Fibroblast of lung (primary cell): ENCODE results near the gene PRPH2. TPM values are rescaled to one million over a fixed set of nuclear protein-coding genes. Genes with fewer than 3 reads are reported as not detected.

Experiments used
- DNase-seq, 2 donors: peaks; one replicate each; pipeline versions ENCODE4 v3.0.0 to v3.0.0-alpha.2; 2010; ENCODE audit warnings: low read depth in 2 of 2
- H2AFZ ChIP-seq: 2 replicates; pipeline ENCODE4 v1.5.1; 2012; ENCODE audit warnings: low read length, control low read depth, inconsistent platforms
- H3K27ac ChIP-seq: 2 replicates; pipeline ENCODE4 v1.5.1; 2011; ENCODE audit warnings: low read length, control low read depth; ENCODE audit not compliant: insufficient read depth
- H3K27me3 ChIP-seq: 2 replicates; pipeline ENCODE4 v1.5.1; 2011; ENCODE audit warnings: mild to moderate bottlenecking, low read length; ENCODE audit not compliant: control insufficient read depth, insufficient read depth
- H3K36me3 ChIP-seq: 2 replicates; pipeline ENCODE4 v1.5.1; 2011; ENCODE audit warnings: low read length; ENCODE audit not compliant: control insufficient read depth, insufficient read depth
- H3K4me1 ChIP-seq: 2 replicates; pipeline ENCODE4 v1.5.1; 2011; ENCODE audit warnings: low read length; ENCODE audit not compliant: control insufficient read depth, insufficient read depth; ENCODE audit errors: extremely low read depth
- H3K4me2 ChIP-seq: 2 replicates; pipeline ENCODE4 v1.5.1; 2011; ENCODE audit warnings: low read length, control low read depth; ENCODE audit not compliant: insufficient read depth; ENCODE audit errors: extremely low read depth
- H3K4me3 ChIP-seq, 4 experiments: fragments of 200-600 bp in 1 of 4; sonication (generic) in 1 of 4; replicated peaks in 1 of 4; 2 replicates each; pipeline ENCODE4 v1.5.1; 2011 to 2016; ENCODE audit warnings: low read length in 4 of 4, low read depth in 3 of 4, mild to moderate bottlenecking in 3 of 4, control low read depth in 2 of 4, inconsistent platforms in 1 of 4, mixed read lengths in 1 of 4; ENCODE audit not compliant: insufficient read depth in 1 of 4; ENCODE audit errors: control extremely low read depth in 1 of 4
- H3K79me2 ChIP-seq: 2 replicates; pipeline ENCODE4 v1.5.1; 2012; ENCODE audit warnings: mild to moderate bottlenecking, low read length, inconsistent platforms; ENCODE audit not compliant: control insufficient read depth, insufficient read depth
- H3K9ac ChIP-seq: 2 replicates; pipeline ENCODE4 v1.5.1; 2011; ENCODE audit warnings: mild to moderate bottlenecking, low read length, control low read depth; ENCODE audit not compliant: insufficient read depth
- H3K9me3 ChIP-seq: 2 replicates; pipeline ENCODE4 v1.5.1; 2012; ENCODE audit warnings: low read depth, low read length; ENCODE audit not compliant: control insufficient read depth, insufficient read depth
- H4K20me1 ChIP-seq: 2 replicates; pipeline ENCODE4 v1.5.1; 2011; ENCODE audit warnings: low read length; ENCODE audit not compliant: control insufficient read depth, insufficient read depth; ENCODE audit errors: extremely low read depth
- CTCF ChIP-seq, 2 donors: IDR thresholded peaks in 1 of 2; conservative IDR thresholded peaks in 1 of 2; 1 replicate in 1 of 2; 2 replicates in 1 of 2; pipeline ENCODE4 v1.5.1; 2011 to 2012; ENCODE audit warnings: low read length in 2 of 2, control low read depth in 1 of 2, inconsistent platforms in 1 of 2, low read depth in 1 of 2, mild to moderate bottlenecking in 1 of 2
- EZH2 ChIP-seq: IDR thresholded peaks from 2 replicates; pipeline ENCODE4 v1.5.1; 2012; ENCODE audit warnings: low read length, control low read depth, mild to moderate bottlenecking; ENCODE audit errors: missing control alignments
- polyA plus RNA-seq, 2 donors: library from polyadenylated mRNA; depleted of rRNA in 1 of 2; stranded (reverse) in 1 of 2; unstranded in 1 of 2; fragments of >200 nt; gene quantifications; 2 replicates each; pipeline ENCODE4 v1.2.1, GENCODE V29; 2011 to 2012; ENCODE audit warnings: missing spikeins in 1 of 2
- total RNA-seq: library from RNA; depleted of rRNA; stranded (reverse); fragments of >200 nt; gene quantifications from 2 replicates; pipeline ENCODE4 v1.2.1, GENCODE V29; 2014

PRPH2 gene
- total and polyA plus RNA-seq, 2 donors (not counting 1 experiment from before 2014, with no cell fraction given), result 6.3 to 8.6 TPM

DNA sequence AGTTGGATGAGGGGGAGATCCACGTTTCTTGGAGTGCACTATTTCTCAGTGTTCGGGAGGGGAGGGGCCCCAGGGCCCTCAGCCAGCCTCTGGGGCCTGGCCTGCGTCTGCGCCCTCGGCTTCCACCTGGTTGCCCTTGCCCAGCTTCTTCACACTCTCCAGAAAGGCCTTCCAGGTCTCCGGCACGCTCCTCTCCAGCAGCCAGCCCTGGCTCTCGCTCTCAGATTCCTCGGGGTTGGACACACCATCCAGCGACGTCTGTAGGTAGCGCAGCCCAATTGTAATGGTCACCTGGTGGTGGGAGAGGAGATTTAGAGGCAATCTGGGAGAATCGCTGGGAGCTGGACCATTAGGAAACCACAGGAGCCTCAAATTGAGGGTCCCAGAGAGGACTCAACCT lies 24.2 kb downstream of the PRPH2 start:
- Histone ChIP-seq H3K79me2 (no peaks in the 10 kb centered on the region), H4K20me1 (no peaks in the 10 kb centered on the region), H3K4me1 (peaks cover 7% of the 10 kb centered on the region), H3K4me2 (no peak overlapping the region), H2AFZ (no peak overlapping the region), H3K27ac (no peak overlapping the region), H3K9ac (no peak overlapping the region), H3K36me3 (no peaks in the 10 kb centered on the region), H3K27me3 (no peaks in the 10 kb centered on the region), H3K4me3 (no peak overlapping the region), H3K9me3 (no peaks in the 10 kb centered on the region)
- TF ChIP-seq CTCF (conservative IDR thresholded peaks at IDR 0.05 in 1 of 2, IDR thresholded peaks at IDR 0.05 in 1 of 2; ENCODE audit: low read depth in 1 of 2, low read length in 2 of 2) (no peak), EZH2 (no peak)
- DNase-seq, result no peak

DNA sequence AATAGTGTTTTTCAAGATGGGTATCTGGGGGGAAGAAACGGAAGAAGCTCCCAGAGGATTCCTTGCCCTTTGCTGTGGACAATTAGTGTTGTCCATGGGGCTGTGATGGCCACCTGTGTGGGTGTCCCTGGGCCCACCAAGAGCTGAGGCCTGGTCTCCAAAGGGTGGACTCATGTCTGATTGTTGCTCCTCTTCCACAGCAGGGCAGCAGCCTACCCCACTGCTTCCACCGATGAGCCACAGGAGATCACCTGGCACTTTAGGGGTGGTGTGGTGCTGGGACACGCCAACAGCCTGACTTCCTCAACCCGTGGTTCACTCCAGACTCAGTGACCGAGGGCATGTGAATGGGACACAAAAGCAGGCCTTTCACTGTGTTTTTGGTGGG lies 25.1 kb downstream of the PRPH2 start:
- H3K4me3 ChIP-seq, result no peak overlapping the region
- H3K4me2 ChIP-seq, result no peak overlapping the region
- H4K20me1 ChIP-seq, result no peaks in the 10 kb centered on the region
- no peak overlapping the region for H3K9ac ChIP-seq
- H3K9me3 ChIP-seq, result no peaks in the 10 kb centered on the region
- H3K79me2 ChIP-seq, result no peaks in the 10 kb centered on the region
- no peaks in the 10 kb centered on the region for H3K27me3 ChIP-seq
- no peak overlapping the region for H3K27ac ChIP-seq
- H2AFZ ChIP-seq, result no peak overlapping the region
- H3K36me3 ChIP-seq, result peaks cover 4% of the 10 kb centered on the region
- TF ChIP-seq EZH2, result no peak
- no peak for TF ChIP-seq CTCF (conservative IDR thresholded peaks at IDR 0.05 in 1 of 2, IDR thresholded peaks at IDR 0.05 in 1 of 2; ENCODE audit: low read depth in 1 of 2, low read length in 2 of 2)
- peaks cover 11% of the 10 kb centered on the region for H3K4me1 ChIP-seq
- no peak for DNase-seq

- Histone ChIP-seq H3K36me3 (peaks cover 4% of the 10 kb centered on the region), H3K4me2 (no peak overlapping the region), H3K4me3 (no peak overlapping the region), H3K9ac (no peak overlapping the region), H4K20me1 (no peaks in the 10 kb centered on the region), H3K9me3 (no peaks in the 10 kb centered on the region), H3K27me3 (no peaks in the 10 kb centered on the region), H3K79me2 (no peaks in the 10 kb centered on the region), H3K4me1 (peaks cover 11% of the 10 kb centered on the region), H3K27ac (no peak overlapping the region), H2AFZ (no peak overlapping the region)
- TF ChIP-seq CTCF (conservative IDR thresholded peaks at IDR 0.05 in 1 of 2, IDR thresholded peaks at IDR 0.05 in 1 of 2; ENCODE audit: low read depth in 1 of 2, low read length in 2 of 2) (no peak), EZH2 (no peak)
- peak; percentile 72 to 81 for DNase-seq
These were observed 25.7 kb downstream of the PRPH2 start for GRCh38 chr6:42696526-42697267.
